Ovary (tissue), 3 donors: ENCODE measurements around the gene SLAIN2.

ENCODE experiments used
- EP300 ChIP-seq: sonication (generic); formaldehyde crosslinking; IDR thresholded peaks from one replicate; pipeline ENCODE4 v1.6.1; 2017; ENCODE audit warnings: antibody characterized with exemption
- POLR2A ChIP-seq: fragments of 450-650 bp; IDR thresholded peaks from one replicate; pipeline ENCODE4 v1.6.1; 2017; ENCODE audit warnings: antibody characterized with exemption, mild to moderate bottlenecking, moderate library complexity
- TF ChIP-seq, protein P1 (sequence below), 3 donors: fragments of 450-650 bp in 2 of 3; fragments of 200-600 bp in 1 of 3; IDR thresholded peaks; one replicate each; pipeline versions ENCODE4 v1.5.1 to v1.8.0; 2016 to 2022; ENCODE audit warnings: antibody characterized with exemption in 3 of 3, mild to moderate bottlenecking in 1 of 3
- donor health status: DM: no; HTN: no; CAD: no.

- TF ChIP-seq, protein P1, sequence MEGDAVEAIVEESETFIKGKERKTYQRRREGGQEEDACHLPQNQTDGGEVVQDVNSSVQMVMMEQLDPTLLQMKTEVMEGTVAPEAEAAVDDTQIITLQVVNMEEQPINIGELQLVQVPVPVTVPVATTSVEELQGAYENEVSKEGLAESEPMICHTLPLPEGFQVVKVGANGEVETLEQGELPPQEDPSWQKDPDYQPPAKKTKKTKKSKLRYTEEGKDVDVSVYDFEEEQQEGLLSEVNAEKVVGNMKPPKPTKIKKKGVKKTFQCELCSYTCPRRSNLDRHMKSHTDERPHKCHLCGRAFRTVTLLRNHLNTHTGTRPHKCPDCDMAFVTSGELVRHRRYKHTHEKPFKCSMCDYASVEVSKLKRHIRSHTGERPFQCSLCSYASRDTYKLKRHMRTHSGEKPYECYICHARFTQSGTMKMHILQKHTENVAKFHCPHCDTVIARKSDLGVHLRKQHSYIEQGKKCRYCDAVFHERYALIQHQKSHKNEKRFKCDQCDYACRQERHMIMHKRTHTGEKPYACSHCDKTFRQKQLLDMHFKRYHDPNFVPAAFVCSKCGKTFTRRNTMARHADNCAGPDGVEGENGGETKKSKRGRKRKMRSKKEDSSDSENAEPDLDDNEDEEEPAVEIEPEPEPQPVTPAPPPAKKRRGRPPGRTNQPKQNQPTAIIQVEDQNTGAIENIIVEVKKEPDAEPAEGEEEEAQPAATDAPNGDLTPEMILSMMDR (IDR thresholded peaks at IDR 0.05) = no peak
- no peak for TF ChIP-seq EP300
- TF ChIP-seq POLR2A = no peak
These were observed 28.4 kb downstream of the SLAIN2 start for GRCh38 chr4:48369771-48370170.
